GM18868 (cell line): ENCODE results near the gene C22orf15.

Experiments used
- ATAC-seq: cut with Tn5 transposase; IDR thresholded peaks from one replicate; pipeline ENCODE4 v1.9.1; 2021; ENCODE audit warnings: mild to moderate bottlenecking, moderate library complexity; ENCODE audit not compliant: unreplicated experiment

The C22orf15 gene

DNA sequence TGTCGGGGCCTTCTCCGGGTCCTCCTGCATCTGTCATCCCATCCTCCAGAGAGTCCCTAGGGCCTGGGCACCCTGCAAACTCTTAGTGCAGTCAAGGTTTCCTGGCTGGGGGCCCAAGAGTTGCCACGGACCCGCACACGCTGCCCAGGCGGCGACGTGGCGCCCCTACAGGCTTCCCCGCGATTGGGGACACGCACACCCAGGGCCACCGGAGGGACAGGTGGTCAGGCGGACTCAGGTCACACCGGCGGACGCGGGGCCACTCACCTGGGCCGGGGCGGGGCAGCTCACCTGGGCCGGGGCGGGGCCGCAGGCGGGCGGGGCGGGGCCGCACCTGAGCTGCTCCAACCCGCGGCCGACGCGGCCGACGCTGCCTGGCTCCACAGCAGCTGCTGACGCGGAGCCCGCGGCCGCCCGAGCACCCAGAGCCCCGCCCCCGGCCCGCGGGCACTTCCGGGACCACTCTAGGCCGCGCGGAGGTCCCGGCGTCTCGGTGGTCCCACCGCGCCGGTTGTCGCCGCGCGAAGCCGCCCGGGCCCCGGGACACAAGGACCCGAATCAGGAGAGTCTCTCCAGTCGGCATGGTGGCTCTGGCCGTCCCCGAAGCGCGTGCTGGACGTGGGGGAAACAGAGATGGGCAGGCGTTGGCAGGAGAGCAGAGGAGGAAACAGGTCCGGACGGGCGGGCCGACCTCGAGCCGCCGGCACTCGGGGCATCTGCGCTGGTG is 11.9 kb upstream of the C22orf15 start, which contains the start of gene ZNF70:
Gene ZNF70, minus strand, starts transcription at position 399 of the 727 bp plus-strand sequence. CDS start 5,972 bp downstream, outside the sequence.
- ATAC-seq: peak; percentile 76

DNA sequence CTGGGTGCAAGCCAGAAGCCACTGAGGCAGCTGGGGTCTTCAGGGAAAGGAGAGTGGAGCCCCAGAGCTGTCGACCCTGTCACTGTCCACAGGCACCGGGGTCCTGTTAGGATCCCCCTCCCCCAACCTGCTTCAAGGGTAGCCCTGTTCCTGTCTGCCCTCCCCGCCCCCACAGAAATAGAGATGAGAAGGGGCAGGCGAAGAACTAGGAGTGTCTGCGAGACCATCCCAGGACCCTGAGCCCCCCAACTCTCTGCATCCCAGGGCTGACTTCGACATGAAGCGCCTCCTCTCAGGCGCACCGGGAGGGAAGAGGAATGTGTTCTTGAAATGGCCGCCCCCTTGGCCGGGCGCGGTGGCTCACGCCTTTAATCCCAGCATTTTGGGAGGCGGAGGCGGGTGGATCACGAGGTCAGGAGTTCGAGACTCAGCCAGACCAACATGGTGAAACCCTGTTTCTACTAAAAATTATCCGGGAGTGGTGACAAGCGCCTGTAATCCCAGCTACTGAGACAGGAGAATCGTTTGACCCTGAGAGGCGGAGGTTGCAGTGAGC is 11.3 kb upstream of the C22orf15 start:
- no peak for ATAC-seq

DNA sequence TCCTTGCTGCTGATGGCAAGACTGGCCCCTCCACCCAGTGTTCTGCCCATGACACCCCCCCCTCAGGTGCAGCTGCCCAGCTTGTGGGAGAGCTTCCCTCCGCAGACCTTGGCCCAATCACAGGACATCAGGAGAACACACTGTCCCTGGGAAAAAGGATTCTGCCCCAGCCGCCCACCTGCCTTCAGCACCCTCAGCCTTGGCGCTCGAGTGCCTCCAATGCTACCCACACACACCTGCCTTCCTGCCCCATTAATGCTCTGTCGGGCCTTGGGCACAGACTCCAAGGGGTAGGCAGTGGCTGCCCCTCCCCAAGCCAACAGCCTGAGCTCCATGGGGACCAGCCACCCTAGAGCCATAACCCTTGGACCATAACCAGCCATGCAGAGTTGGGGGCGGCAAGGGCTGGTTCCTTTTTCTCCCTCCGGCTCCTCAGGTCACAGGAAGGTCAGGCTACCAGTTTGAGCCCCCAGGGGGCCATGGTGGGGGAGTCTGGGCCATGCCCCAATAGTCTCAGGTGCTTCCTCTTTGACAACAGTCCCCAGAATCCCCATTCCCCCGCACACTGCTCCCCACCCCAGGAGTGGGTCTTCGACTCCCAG is 10.6 kb upstream of the C22orf15 start:
- no peak for ATAC-seq

DNA sequence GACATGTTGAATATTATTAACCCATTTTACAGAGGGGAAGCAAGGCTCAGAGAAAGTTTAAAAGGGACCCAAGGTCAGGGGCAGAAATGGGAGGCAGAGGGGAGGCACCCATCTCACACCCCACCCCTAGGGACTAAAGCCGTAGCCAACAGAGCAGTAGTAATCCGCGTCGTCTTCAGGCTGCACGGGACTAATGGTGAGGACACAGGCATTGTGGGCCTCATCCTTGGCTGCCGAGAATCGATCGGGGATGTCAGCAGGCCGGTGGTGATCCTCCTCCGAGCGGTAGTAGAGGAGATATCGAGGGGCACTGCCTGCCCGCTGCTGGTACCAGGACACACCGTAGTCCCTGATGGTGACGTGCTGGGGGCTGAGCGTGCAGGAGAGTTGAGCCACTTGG is 10.0 kb upstream of the C22orf15 start:
- ATAC-seq: no peak

DNA sequence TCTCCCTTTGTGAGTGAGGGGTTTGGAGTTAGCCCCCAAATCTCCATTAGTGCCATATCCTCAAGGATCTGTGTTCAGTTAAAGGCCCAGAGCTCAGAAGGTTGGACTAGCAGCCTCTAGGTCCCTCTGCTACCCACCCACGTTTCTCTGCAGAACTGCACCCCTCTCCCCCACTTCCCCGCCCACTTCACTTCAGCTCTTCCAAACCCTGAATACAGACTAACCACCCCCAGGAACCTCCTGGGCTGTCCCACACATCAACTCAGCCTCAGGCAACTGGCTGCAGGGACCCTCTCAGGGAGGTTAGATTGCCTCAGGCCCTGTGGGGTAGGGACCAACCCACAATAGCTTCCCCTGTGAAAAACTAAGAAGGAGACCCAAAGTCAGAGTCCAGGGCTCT is 9.4 kb upstream of the C22orf15 start:
- no peak for ATAC-seq

DNA sequence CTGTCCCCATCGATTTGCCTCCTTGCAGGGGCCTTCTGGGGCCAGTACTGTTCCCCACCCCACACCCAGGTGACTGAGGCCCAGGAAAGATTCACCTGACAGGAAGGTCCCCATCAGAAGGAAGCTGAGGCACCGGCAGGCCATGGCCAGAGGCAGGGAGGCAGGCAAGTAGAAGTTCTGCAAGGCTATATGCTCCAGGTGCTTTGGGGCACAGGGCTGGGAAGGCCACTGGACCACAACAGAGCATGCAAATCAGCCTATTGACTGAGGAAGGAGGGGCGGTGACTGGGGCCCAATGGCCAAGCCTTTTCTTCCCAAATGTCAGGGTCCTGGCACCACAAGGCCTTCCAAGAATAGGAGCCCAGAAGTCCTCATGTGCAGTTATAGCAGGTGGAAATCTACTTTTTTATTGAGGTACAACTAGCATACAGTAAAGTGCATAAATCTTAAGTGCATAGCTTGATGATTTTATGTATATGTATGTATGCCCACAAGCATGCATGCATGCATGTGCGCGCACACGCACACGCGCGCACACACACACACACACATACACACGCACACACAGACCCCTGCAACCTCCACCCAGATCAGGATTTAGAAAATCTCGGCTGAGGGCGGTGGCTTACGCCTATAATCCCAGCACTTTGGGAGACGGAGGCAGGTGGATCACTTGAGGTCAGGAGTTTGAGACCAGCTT is 8.4 kb upstream of the C22orf15 start, which contains the start of gene VPREB3:
Gene VPREB3, minus strand, starts transcription at position 206 of the 700 bp plus-strand sequence. Its CDS starts 62 bp downstream, at position 144.
- no peak for ATAC-seq

DNA sequence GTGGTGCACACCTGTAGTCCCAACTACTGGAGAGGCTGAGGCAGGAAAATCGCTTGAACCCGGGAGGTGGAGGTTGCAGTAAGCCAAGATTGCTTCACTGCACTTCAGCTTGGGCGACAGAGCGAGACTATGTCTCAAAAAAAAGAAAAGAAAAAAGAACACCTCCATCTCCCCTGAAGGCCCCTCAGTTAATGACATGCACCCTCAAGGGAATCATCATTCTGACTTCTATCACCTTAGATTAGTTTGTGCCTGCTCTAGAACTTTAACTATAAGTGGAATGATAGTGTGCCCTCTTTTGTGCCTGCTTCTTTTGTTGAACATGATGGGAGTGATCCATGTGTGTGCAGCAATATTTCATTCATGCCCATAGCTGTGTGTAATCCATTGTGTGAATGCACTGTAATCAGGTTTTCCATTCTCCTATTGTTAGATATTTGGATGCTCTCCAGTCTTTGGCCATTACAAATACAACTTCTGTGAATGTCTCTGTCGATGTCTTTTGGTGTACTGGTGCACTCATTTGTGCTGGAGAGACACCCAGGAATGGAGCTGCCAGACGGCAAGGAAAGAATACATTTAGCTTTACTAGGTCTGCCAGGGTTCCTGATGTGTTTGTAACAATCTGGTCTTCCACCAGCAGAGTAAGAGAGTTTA is 7.7 kb upstream of the C22orf15 start:
- ATAC-seq: no peak

DNA sequence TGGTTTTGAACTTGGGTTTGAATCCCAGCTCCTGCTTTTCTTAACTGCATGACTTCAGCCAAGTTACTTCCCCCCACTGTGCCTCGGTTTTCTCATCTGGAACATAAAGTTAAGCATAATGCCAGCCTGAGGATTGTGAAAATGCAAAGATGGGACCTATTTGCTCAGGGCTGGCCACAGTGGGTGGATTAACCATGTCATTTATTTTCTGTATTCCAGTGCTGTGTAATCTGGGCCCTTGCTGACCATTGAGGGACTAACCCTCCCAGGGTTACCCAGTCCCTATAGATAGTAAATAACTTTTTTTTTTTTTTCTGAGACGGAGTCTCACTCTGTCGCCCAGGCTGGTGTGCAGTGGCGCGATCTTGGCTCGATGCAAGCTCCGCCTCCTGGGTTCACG is 7.1 kb upstream of the C22orf15 start:
- no peak for ATAC-seq

DNA sequence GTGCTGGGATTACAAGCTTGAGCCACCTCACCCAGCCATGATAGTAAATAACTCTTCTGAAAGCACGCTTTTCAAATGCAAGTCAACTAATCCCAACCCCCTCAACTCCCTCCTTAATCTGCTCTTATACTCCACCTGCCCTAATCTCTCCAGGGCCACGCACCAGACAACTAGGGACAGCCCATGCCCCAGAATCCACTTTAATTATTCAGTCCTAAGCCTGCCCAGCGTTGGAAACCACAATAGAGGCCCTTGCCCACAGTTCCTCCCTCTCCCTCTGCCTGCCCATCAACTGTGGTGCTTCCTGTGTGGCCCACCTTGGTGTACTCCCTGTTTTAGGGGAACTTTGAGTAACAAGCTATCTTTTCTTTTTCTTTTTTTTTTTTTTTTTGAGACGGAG is 5.9 kb upstream of the C22orf15 start:
- ATAC-seq: no peak

DNA sequence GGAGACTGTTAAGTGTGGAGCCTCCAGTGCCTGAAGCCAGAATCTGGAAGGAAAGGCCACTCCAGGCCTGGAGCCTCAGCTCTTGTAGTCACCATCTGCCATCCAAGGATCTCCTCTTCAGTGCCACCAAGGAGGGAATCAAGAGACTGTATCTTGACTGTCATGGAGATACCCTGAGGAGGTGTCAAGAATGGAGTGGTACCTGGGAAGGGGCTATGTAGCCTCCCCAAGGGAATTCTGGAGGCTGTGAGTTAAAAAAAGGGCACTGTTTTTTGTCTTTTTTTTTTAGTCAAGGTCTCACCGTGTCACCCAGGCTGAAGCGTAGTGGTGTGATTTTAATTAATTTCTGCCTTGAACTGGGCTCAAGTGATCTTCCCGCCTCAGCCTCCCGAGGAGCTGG is 3.2 kb upstream of the C22orf15 start:
- ATAC-seq: no peak

DNA sequence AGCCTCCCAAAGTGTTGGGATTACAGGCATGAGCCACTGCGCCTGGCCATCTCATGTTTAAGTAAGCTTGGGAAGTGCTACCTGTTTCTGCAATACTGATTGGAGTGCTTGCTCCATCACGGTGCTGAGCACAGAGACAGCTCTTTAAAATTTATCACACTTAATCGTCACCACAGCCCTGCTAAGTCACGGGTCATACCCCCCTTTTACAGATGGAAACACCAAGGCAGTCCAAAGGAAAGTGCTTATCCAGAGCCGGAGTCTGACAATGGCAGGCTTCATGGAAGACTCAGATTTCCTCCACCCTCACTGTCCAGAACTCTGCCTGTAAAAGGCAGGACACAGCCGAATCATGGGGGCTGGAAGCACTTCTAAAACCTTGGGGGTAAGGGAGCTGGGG is 2.7 kb upstream of the C22orf15 start:
- ATAC-seq: no peak

DNA sequence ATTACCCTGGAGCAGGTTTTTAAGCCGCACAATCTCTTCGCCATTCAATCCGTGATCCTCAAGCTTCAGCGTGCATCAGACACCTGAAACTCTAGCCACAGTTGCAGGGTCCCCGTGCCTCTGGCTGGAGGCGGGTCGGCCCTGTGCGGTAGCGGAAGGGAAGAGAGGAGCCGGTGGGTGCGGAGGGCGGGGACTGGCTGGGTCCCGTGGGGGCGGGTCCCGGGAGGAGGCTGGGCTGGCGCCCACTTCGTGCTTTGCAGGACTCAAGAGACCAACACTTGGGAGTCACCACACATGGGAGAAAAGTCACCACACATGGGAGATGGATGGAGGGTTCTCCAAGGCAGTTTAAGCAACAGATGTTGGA is 772 bp downstream of the C22orf15 start:
- no peak for ATAC-seq

DNA sequence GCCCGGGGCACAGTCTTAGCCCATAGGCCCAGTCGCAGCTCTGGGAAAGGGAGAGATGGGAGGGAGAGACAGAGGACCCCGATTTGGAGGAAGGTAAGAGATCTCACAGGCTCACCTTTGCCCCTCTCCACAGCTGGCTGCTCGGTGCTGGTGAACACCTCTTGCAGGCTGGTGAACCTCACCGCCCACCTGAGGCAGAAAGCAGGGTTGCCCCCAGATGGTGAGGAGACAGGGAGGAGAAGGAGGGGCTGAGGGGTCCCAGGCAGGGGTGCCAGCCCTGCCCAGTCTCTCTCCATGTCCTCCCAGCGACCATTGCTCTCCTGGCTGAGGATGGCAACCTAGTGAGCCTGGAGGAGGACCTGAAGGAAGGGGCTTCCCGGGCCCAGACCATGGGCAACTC is 1.2 kb downstream of the C22orf15 start:
- no peak for ATAC-seq

DNA sequence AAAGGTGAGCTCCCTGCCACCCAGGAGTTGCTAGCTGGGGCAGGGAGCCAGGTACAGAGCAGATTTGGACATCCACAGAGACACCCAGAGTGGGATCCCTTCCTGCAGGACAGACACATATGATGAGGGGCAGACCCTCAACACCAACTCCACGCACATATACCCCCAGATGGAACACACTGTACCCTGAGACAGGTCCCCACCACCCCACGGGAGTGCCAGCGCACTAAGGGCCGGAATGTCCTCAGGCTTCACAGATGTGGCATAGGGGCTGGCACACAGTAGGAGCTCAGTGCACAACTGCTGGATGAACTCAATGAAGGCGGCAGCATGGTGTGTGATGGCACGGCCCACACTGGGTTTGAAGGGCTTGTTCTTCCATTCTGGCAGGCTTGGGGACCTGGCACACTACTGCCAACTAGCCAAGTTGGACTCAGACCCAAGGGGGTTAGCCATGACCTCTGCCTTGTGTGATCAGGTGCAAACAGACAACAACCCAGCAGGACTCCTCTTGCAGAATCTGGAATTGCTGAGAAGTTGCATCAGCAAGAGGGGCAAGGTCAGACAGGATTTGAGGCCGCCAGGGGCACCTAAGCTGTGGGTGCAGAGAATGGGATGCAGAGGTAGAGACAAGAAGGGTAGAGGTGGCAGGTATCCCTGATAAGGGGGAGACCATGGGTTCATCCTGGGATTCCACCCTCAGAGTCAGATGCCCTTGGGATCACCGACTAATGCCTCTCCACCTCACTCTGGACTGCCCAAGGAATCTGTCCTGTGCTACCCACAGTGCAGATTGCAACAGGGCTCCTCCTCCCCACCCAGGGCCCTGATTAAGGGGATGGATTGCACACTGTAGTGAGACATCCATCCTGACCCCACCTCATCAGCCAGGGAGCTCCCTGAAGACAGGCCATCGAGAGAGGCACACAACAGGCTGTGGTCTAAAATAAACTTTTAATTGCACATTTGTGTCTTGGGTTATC is 2.4 kb downstream of the C22orf15 start:
- ATAC-seq: no peak

DNA sequence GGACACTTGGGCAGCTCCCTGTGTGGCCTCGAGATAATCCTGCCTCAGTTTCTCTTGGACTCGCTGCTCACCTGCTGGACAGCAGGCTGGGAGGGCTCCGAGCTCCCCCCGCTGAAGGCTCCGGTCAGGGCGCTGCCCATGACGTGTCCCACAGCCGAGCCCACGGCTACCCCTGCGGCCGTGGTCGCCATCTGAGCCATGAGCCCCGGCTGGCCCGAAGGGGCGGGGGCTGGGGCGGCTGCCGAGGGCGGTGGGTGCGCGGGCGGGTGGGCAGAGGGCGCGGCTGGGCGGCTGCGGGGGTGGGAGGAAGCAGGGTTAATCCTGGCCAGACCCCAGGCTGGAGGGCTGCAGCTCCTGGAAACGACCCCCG is 4.5 kb downstream of the C22orf15 start:
- no peak for ATAC-seq

DNA sequence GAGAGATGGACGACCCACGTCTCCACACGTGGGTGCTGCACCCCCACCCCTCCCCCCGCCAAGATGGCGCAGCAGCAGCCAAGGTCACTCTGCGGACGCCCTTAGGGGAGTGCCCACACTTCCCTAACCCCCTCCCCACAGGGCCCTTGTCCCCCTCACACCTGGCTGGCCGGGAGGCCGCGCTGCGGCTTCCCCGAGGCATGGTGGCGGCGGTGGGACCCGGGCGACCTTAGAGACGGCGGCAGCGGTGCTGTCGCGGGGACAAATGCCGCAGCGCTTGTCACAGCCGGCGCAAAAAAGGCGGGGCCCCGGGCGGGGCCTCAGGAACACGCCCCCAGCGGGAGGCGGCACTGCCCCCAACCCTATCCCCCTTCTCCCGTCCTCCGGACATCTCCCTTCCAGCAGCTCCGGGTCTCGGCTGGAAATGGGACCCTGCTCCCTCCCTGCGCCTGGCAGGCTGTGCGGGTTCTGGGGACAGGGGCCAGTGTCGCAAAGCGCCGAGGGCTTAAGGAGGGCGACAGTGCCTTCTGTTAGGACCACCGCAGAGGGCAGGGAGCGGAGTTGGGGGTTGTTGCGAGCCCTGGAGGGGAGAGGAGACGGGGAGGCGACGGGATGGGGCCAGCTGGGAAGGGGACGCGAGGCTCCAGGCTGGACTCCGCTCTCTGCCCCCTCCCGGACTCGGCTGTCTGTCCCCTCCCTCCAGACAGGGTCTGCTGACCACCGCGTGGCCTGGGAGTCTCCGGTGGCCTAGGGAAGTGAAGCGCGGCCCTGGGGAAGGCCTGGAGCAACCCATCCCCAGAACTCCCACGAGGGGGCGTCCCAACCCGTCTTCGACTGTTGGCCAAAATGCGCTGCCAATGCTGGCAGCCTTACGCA is 5.1 kb downstream of the C22orf15 start, which contains the start of gene CHCHD10:
Gene CHCHD10, minus strand, starts transcription at position 300 of the 876 bp plus-strand sequence. Its CDS starts 98 bp downstream, at position 202.
- ATAC-seq: no peak

DNA sequence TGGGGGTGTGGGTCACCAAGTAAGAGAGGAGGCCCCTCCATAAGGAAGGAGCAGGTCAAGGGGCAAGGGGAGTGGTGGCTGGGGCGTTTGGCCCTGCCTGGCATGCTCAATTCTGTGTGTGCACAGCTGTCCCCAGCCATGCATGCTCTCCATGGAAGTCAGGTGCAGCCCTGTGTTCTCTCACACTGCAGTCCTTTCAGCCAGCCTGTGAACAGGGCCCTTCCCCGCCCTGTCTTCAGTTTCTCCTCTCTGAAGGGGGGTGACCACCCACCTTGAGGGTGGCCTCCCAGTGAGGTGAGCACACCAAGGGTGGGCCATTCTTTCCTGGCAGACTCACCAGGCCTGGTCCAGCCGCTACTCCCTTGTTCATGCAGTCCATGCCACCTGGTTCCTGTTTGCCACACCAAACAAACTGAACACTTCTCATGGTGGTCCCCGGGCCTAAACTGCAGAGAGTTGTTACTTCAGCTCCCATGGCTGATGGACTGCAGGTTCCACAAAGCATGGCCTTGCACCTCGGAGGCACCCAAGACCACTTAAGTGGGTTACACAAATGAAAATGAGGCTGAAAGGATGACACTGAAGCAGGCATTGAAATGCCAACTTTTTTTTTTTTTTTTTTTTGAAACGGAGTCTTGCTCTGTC is 6.7 kb downstream of the C22orf15 start:
- no peak for ATAC-seq

DNA sequence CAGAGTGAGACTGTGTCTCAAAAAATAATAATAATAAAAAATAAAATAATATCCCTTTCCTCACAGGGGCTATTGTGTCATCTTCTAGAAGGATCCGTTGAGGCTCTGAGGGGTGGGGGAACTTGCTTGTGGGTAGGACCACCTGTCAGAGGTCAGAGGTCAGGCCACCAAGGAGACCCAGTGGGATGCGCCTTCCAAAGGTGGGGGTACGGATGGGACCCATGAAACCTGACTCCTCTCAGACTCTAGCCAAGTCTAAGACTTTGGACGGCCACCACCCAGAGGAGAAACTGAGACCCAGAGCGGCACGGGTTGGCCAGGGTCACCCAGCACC is 9.5 kb downstream of the C22orf15 start:
- ATAC-seq: no peak
